Activated naive CD4-positive, alpha-beta T cell treated with anti-CD3 and anti-CD28 coated beads, Interleukin-2, amount 50 U/mL, for 24 hours (primary cell): ENCODE measurements around the gene PCED1B.
A peak's percentile ranks its signal among the peaks of the same experiment; 100 is the strongest.
"Not testable (repeated sequence)": the region's sequence is repeated elsewhere in the genome, so short reads cannot be mapped to it uniquely, and the experiment has no call there.

Experiments
- H3K27ac Mint-ChIP-seq: one replicate; pipeline ENCODE4 v1.8.0; 2021; ENCODE audit warnings: mild to moderate bottlenecking, mixed read lengths
- H3K27me3 Mint-ChIP-seq: one replicate; pipeline ENCODE4 v1.8.0; 2021; ENCODE audit warnings: mixed read lengths
- H3K36me3 Mint-ChIP-seq: one replicate; pipeline ENCODE4 v1.8.0; 2021; ENCODE audit warnings: mixed read lengths
- H3K4me1 Mint-ChIP-seq: one replicate; pipeline ENCODE4 v1.8.0; 2021; ENCODE audit warnings: mixed read lengths
- H3K4me3 Mint-ChIP-seq: one replicate; pipeline ENCODE4 v1.8.0; 2021; ENCODE audit warnings: mild to moderate bottlenecking, mixed read lengths
- H3K9me3 Mint-ChIP-seq: one replicate; pipeline ENCODE4 v1.8.0; 2021; ENCODE audit warnings: mixed read lengths

PCED1B gene

GRCh38 chr12:47265391-47265790 is 186.0 kb downstream of the PCED1B start:
- peaks cover 12% of the 10 kb centered on the region for H3K9me3 Mint-ChIP-seq
- no peak overlapping the region for H3K27ac Mint-ChIP-seq
- H3K27me3 Mint-ChIP-seq, result no peaks in the 10 kb centered on the region
- H3K4me1 Mint-ChIP-seq, result peaks cover 47% of the 10 kb centered on the region
- peaks cover 10% of the 10 kb centered on the region for H3K36me3 Mint-ChIP-seq
- H3K4me3 Mint-ChIP-seq, result no peak overlapping the region

GRCh38 chr12:47267571-47267970 is 188.2 kb downstream of the PCED1B start:
- peaks cover 68% of the 10 kb centered on the region for H3K4me1 Mint-ChIP-seq
- no peak overlapping the region for H3K27ac Mint-ChIP-seq

GRCh38 chr12:47268501-47269454 is 189.4 kb downstream of the PCED1B start:
- Mint-ChIP-seq H3K9me3 (peaks cover 12% of the 10 kb centered on the region), H3K4me1 (peaks cover 80% of the 10 kb centered on the region), H3K4me3 (peak overlapping the region; percentile 13)

More at GRCh38 chr12:47267571-47267970, 188.2 kb downstream of the PCED1B start:
- Mint-ChIP-seq H3K36me3 (peaks cover 14% of the 10 kb centered on the region), H3K27me3 (no peaks in the 10 kb centered on the region), H3K4me3 (no peak overlapping the region), H3K9me3 (peaks cover 12% of the 10 kb centered on the region)

GRCh38 chr12:47269916-47270315 is 190.5 kb downstream of the PCED1B start:
- Mint-ChIP-seq H3K27ac (peak overlapping the region; percentile 99), H3K4me3 (peak overlapping the region; percentile 34), H3K36me3 (peaks cover 11% of the 10 kb centered on the region), H3K9me3 (peaks cover 6% of the 10 kb centered on the region), H3K4me1 (peaks cover 80% of the 10 kb centered on the region), H3K27me3 (no peaks in the 10 kb centered on the region)

More at GRCh38 chr12:47268501-47269454, 189.4 kb downstream of the PCED1B start:
- no peaks in the 10 kb centered on the region for H3K27me3 Mint-ChIP-seq
- peak overlapping the region; percentile 99 for H3K27ac Mint-ChIP-seq
- H3K36me3 Mint-ChIP-seq, result peaks cover 14% of the 10 kb centered on the region

- Mint-ChIP-seq H3K4me1 (peaks cover 81% of the 10 kb centered on the region), H3K4me3 (peak overlapping the region; percentile 88), H3K36me3 (peaks cover 10% of the 10 kb centered on the region), H3K27ac (peak overlapping the region; percentile 99), H3K27me3 (no peaks in the 10 kb centered on the region), H3K9me3 (peaks cover 6% of the 10 kb centered on the region)
Measured at GRCh38 chr12:47270782-47271664, 191.6 kb downstream of the PCED1B start.

GRCh38 chr12:47271800-47272239 is 192.4 kb downstream of the PCED1B start:
- Mint-ChIP-seq H3K27me3 (no peaks in the 10 kb centered on the region), H3K27ac (peak overlapping the region; percentile 99), H3K4me1 (peaks cover 89% of the 10 kb centered on the region), H3K9me3 (peaks cover 6% of the 10 kb centered on the region), H3K4me3 (peak overlapping the region; percentile 28), H3K36me3 (peaks cover 10% of the 10 kb centered on the region)

- Mint-ChIP-seq H3K4me1 (peaks cover 97% of the 10 kb centered on the region), H3K36me3 (peaks cover 11% of the 10 kb centered on the region), H3K9me3 (peaks cover 8% of the 10 kb centered on the region), H3K27ac (peak overlapping the region; percentile 99), H3K27me3 (no peaks in the 10 kb centered on the region), H3K4me3 (peak overlapping the region; percentile 63)
Measured at GRCh38 chr12:47272412-47273190, 193.2 kb downstream of the PCED1B start.

GRCh38 chr12:47273191-47273626 is 193.8 kb downstream of the PCED1B start:
- Mint-ChIP-seq H3K27ac (peak overlapping the region; percentile 99), H3K9me3 (peaks cover 10% of the 10 kb centered on the region), H3K4me3 (peak overlapping the region; percentile 63), H3K36me3 (peaks cover 11% of the 10 kb centered on the region), H3K4me1 (peaks cover 100% of the 10 kb centered on the region), H3K27me3 (no peaks in the 10 kb centered on the region)

GRCh38 chr12:47274760-47275159 is 195.3 kb downstream of the PCED1B start:
- H3K9me3 Mint-ChIP-seq, result peaks cover 5% of the 10 kb centered on the region
- H3K27me3 Mint-ChIP-seq, result no peaks in the 10 kb centered on the region
- H3K4me1 Mint-ChIP-seq, result peaks cover 99% of the 10 kb centered on the region
- peak overlapping the region; percentile 80 for H3K27ac Mint-ChIP-seq
- peak overlapping the region; percentile 24 for H3K4me3 Mint-ChIP-seq
- H3K36me3 Mint-ChIP-seq, result peaks cover 9% of the 10 kb centered on the region

GRCh38 chr12:47276253-47276620 is 196.8 kb downstream of the PCED1B start:
- Mint-ChIP-seq H3K9me3 (peaks cover 5% of the 10 kb centered on the region), H3K27me3 (no peaks in the 10 kb centered on the region), H3K4me1 (peaks cover 96% of the 10 kb centered on the region), H3K36me3 (peaks cover 6% of the 10 kb centered on the region), H3K27ac (peak overlapping the region; percentile 96), H3K4me3 (peak overlapping the region; percentile 66)

- Mint-ChIP-seq H3K27me3 (no peaks in the 10 kb centered on the region), H3K9me3 (peaks cover 5% of the 10 kb centered on the region), H3K4me3 (peak overlapping the region; percentile 66), H3K36me3 (peaks cover 6% of the 10 kb centered on the region), H3K4me1 (peaks cover 96% of the 10 kb centered on the region), H3K27ac (peak overlapping the region; percentile 96)
Measured at GRCh38 chr12:47276621-47277309, 197.3 kb downstream of the PCED1B start.

- Mint-ChIP-seq H3K27ac (peak overlapping the region; percentile 96), H3K9me3 (peaks cover 5% of the 10 kb centered on the region), H3K36me3 (peaks cover 10% of the 10 kb centered on the region), H3K4me3 (peak overlapping the region; percentile 65), H3K27me3 (no peaks in the 10 kb centered on the region), H3K4me1 (peaks cover 96% of the 10 kb centered on the region)
Measured at GRCh38 chr12:47277972-47278448, 198.6 kb downstream of the PCED1B start.

GRCh38 chr12:47279758-47280157 is 200.3 kb downstream of the PCED1B start:
- H3K36me3 Mint-ChIP-seq, H3K9me3 Mint-ChIP-seq, H3K27me3 Mint-ChIP-seq, H3K4me3 Mint-ChIP-seq: not testable (repeated sequence)
- peak overlapping the region; percentile 82 for H3K27ac Mint-ChIP-seq
- peaks cover 93% of the 10 kb centered on the region for H3K4me1 Mint-ChIP-seq

- Mint-ChIP-seq H3K9me3 (peaks cover 5% of the 10 kb centered on the region), H3K27me3 (no peaks in the 10 kb centered on the region), H3K4me1 (peaks cover 87% of the 10 kb centered on the region), H3K27ac (peak overlapping the region; percentile 76), H3K4me3 (no peak overlapping the region), H3K36me3 (peaks cover 6% of the 10 kb centered on the region)
Measured at GRCh38 chr12:47280543-47281300, 201.3 kb downstream of the PCED1B start.
